GM18499 (cell line): Measurements from ENCODE around the gene AKAP6.

Experiments used
- ATAC-seq: cut with Tn5 transposase; IDR thresholded peaks from one replicate; pipeline ENCODE4 v1.9.1; 2021; ENCODE audit warnings: moderate number of reproducible peaks; ENCODE audit not compliant: insufficient read depth, unreplicated experiment

AKAP6 gene

GRCh38 chr14:32399920-32400319 is 70.8 kb downstream of the AKAP6 start:
- ATAC-seq, result no peak

- no peak for ATAC-seq
Measured at GRCh38 chr14:32400480-32400879, 71.4 kb downstream of the AKAP6 start.

- ATAC-seq, result no peak
Measured at GRCh38 chr14:32403021-32403420, 73.9 kb downstream of the AKAP6 start.

GRCh38 chr14:32403688-32404087 is 74.6 kb downstream of the AKAP6 start:
- no peak for ATAC-seq

- ATAC-seq, result no peak
Measured at GRCh38 chr14:32404784-32405573, 75.9 kb downstream of the AKAP6 start.

- no peak for ATAC-seq
Measured at GRCh38 chr14:32405856-32406255, 76.8 kb downstream of the AKAP6 start.

GRCh38 chr14:32407130-32407529 is 78.0 kb downstream of the AKAP6 start:
- no peak for ATAC-seq

- no peak for ATAC-seq
Measured at GRCh38 chr14:32408018-32408417, 78.9 kb downstream of the AKAP6 start.

- ATAC-seq, result no peak
Measured at GRCh38 chr14:32412103-32412502, 83.0 kb downstream of the AKAP6 start.

- ATAC-seq, result no peak
Measured at GRCh38 chr14:32412532-32412931, 83.4 kb downstream of the AKAP6 start.

GRCh38 chr14:32413967-32414640 is 85.0 kb downstream of the AKAP6 start:
- ATAC-seq, result no peak

- ATAC-seq, result no peak
Measured at GRCh38 chr14:32414808-32415255, 85.7 kb downstream of the AKAP6 start.

GRCh38 chr14:32417956-32418552 is 89.0 kb downstream of the AKAP6 start:
- no peak for ATAC-seq

- no peak for ATAC-seq
Measured at GRCh38 chr14:32419429-32419828, 90.3 kb downstream of the AKAP6 start.

- no peak for ATAC-seq
Measured at GRCh38 chr14:32421781-32422180, 92.7 kb downstream of the AKAP6 start.

- ATAC-seq, result no peak
Measured at GRCh38 chr14:32422440-32422839, 93.3 kb downstream of the AKAP6 start.

- ATAC-seq, result no peak
Measured at GRCh38 chr14:32426028-32426427, 96.9 kb downstream of the AKAP6 start.

- no peak for ATAC-seq
Measured at GRCh38 chr14:32426586-32427388, 97.7 kb downstream of the AKAP6 start.

- no peak for ATAC-seq
Measured at GRCh38 chr14:32427726-32428528, 98.8 kb downstream of the AKAP6 start.

GRCh38 chr14:32428875-32429274 is 99.8 kb downstream of the AKAP6 start:
- no peak for ATAC-seq
